LNCAP (cell line): Measurements from ENCODE around the gene LSM14A.

Source experiments
- CTCF ChIP-seq: fragments of 450-650 bp; IDR thresholded peaks from 2 replicates; pipeline ENCODE4 v1.5.1; 2017; ENCODE audit warnings: mild to moderate bottlenecking

The LSM14A gene

GRCh38 chr19:34235425-34235940, 63.2 kb downstream of the LSM14A start:
- TF ChIP-seq CTCF: no peak

- TF ChIP-seq CTCF: no peak
Measured at GRCh38 chr19:34236035-34236987, 64.0 kb downstream of the LSM14A start.

- TF ChIP-seq CTCF: no peak
Measured at GRCh38 chr19:34237283-34237682, 65.0 kb downstream of the LSM14A start.

- TF ChIP-seq CTCF: no peak
Measured at GRCh38 chr19:34237939-34238338, 65.6 kb downstream of the LSM14A start.

- peak; percentile 47; the same call in 1 of the 2 replicates for TF ChIP-seq CTCF
Measured at GRCh38 chr19:34241513-34242337, 69.4 kb downstream of the LSM14A start.

- no peak for TF ChIP-seq CTCF
Measured at GRCh38 chr19:34243876-34244578, 71.7 kb downstream of the LSM14A start.
